ENCODE measurements around the gene PTGFRN.

Gene PTGFRN

GRCh38 chr1:117037802-117038201, 128.1 kb downstream of the PTGFRN start:
- H3K9me3 ChIP-seq (ENCODE audit: insufficient read depth, low read length) = no peaks in the 10 kb centered on the region
- TF ChIP-seq SUZ12 (IDR thresholded peaks at IDR 0.05; ENCODE audit: extremely low read depth, insufficient read depth, insufficient read length) (no peak), ZNF274 (IDR thresholded peaks at IDR 0.05; ENCODE audit: low read depth, low read length) (no peak), YY1 (IDR thresholded peaks at IDR 0.05; ENCODE audit: insufficient read depth, insufficient read length) (no peak)
- H3K27me3 ChIP-seq (ENCODE audit: insufficient read depth, insufficient read length) = no peaks in the 10 kb centered on the region
- H3K9ac ChIP-seq (ENCODE audit: insufficient read length, low read depth) = no peak overlapping the region
- H3K4me1 ChIP-seq (ENCODE audit: insufficient read depth, insufficient read length) = peaks cover 4% of the 10 kb centered on the region
- no peak overlapping the region for H3K4me3 ChIP-seq (ENCODE audit: insufficient read length, low read depth)
- no peak for DNase-seq (ENCODE audit: low read depth, low spot score)
- no peaks in the 10 kb centered on the region for H3K36me3 ChIP-seq (ENCODE audit: insufficient read depth, insufficient read length, low read length)

- H3K27me3 ChIP-seq (ENCODE audit: insufficient read depth, insufficient read length) = no peaks in the 10 kb centered on the region
- H3K4me3 ChIP-seq (ENCODE audit: insufficient read length, low read depth) = no peak overlapping the region
- H3K9ac ChIP-seq (ENCODE audit: insufficient read length, low read depth) = no peak overlapping the region
- peaks cover 4% of the 10 kb centered on the region for H3K4me1 ChIP-seq (ENCODE audit: insufficient read depth, insufficient read length)
- no peaks in the 10 kb centered on the region for H3K36me3 ChIP-seq (ENCODE audit: insufficient read depth, insufficient read length, low read length)
- TF ChIP-seq SUZ12 (IDR thresholded peaks at IDR 0.05; ENCODE audit: extremely low read depth, insufficient read depth, insufficient read length) (no peak), ZNF274 (IDR thresholded peaks at IDR 0.05; ENCODE audit: low read depth, low read length) (no peak), YY1 (IDR thresholded peaks at IDR 0.05; ENCODE audit: insufficient read depth, insufficient read length) (no peak)
- no peaks in the 10 kb centered on the region for H3K9me3 ChIP-seq (ENCODE audit: insufficient read depth, low read length)
- DNase-seq (ENCODE audit: low read depth, low spot score) = no peak
These were observed 128.5 kb downstream of the PTGFRN start for GRCh38 chr1:117038236-117038635.
